ENCODE results near the gene HMOX1. TPM values are rescaled to one million over a fixed set of nuclear protein-coding genes. Genes with fewer than 3 reads are reported as not detected.

Gene HMOX1
- total and polyA plus RNA-seq, 2 of the 13 experiments (the other 11 are each of a cell fraction or from before 2014, with no cell fraction given): 53.6 to 67.4 TPM

DNA sequence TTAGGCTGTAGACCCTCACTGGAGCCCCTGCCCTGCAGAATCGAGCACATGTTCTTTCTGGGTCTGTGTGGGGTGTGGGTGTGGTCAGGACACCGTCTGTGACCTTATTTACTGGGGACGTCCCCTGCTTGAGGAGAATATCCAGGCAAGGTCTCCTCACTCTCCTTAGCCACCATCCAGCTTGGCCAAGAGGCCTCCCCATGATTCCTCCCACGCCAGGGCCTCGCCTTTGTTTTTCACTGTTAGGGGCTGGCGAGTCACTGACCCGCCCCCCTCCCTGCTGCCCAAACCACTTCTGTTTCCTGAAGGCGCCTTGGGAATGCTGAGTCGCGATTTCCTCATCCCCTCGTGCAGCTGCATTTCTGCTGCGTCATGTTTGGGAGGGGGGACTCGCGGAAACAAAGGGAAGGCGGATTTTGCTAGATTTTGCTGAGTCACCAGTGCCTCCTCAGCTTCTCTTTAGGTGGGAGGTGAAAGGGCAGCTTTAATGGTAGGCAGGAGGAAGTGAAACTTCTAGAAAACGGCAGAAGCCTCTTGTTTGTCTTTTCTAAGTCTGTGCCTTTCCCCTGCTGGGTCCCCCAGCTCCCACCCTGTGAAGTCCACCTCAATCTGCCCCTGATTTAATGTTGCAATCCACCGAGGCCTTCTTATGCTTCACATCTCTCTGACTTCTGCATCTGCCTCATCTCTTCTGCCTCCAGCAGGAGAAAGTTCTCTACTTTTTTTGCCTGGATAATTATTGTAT is 4.0 kb upstream of the HMOX1 start (continued):
- TF ChIP-seq, protein P1, sequence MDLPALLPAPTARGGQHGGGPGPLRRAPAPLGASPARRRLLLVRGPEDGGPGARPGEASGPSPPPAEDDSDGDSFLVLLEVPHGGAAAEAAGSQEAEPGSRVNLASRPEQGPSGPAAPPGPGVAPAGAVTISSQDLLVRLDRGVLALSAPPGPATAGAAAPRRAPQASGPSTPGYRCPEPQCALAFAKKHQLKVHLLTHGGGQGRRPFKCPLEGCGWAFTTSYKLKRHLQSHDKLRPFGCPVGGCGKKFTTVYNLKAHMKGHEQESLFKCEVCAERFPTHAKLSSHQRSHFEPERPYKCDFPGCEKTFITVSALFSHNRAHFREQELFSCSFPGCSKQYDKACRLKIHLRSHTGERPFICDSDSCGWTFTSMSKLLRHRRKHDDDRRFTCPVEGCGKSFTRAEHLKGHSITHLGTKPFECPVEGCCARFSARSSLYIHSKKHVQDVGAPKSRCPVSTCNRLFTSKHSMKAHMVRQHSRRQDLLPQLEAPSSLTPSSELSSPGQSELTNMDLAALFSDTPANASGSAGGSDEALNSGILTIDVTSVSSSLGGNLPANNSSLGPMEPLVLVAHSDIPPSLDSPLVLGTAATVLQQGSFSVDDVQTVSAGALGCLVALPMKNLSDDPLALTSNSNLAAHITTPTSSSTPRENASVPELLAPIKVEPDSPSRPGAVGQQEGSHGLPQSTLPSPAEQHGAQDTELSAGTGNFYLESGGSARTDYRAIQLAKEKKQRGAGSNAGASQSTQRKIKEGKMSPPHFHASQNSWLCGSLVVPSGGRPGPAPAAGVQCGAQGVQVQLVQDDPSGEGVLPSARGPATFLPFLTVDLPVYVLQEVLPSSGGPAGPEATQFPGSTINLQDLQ (CRISPR knock-in tag; IDR thresholded peaks at IDR 0.05): no peak
- TF ChIP-seq, protein P2, sequence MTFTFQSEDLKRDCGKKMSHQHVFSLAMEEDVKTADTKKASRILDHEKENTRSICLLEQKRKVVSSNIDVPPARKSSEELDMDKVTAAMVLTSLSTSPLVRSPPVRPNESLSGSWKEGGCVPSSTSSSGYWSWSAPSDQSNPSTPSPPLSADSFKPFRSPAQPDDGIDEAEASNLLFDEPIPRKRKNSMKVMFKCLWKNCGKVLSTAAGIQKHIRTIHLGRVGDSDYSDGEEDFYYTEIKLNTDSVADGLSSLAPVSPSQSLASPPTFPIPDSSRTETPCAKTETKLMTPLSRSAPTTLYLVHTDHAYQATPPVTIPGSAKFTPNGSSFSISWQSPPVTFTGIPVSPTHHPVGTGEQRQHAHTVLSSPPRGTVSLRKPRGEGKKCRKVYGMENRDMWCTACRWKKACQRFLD (CRISPR knock-in tag; IDR thresholded peaks at IDR 0.05; ENCODE audit: borderline replicate concordance): peak; percentile 44; the same call in 1 of the 2 replicates
- TF ChIP-seq, protein P3, sequence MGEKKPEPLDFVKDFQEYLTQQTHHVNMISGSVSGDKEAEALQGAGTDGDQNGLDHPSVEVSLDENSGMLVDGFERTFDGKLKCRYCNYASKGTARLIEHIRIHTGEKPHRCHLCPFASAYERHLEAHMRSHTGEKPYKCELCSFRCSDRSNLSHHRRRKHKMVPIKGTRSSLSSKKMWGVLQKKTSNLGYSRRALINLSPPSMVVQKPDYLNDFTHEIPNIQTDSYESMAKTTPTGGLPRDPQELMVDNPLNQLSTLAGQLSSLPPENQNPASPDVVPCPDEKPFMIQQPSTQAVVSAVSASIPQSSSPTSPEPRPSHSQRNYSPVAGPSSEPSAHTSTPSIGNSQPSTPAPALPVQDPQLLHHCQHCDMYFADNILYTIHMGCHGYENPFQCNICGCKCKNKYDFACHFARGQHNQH (CRISPR knock-in tag; IDR thresholded peaks at IDR 0.05): peak; percentile 93
- TF ChIP-seq SOX6 (IDR thresholded peaks at IDR 0.05) (no peak), SOX6 (CRISPR knock-in tag; IDR thresholded peaks at IDR 0.05) (peak; percentile 97), ZMYM3 (CRISPR knock-in tag; IDR thresholded peaks at IDR 0.05) (peak; percentile 74), ZNF605 (CRISPR knock-in tag; IDR thresholded peaks at IDR 0.05) (peak; percentile 93), HDAC2 (CRISPR knock-in tag; IDR thresholded peaks at IDR 0.05) (peak; percentile 74), ZNF343 (CRISPR knock-in tag; IDR thresholded peaks at IDR 0.05) (no peak), MED1 (CRISPR knock-in tag; IDR thresholded peaks at IDR 0.05) (peak; percentile 86), CBFB (CRISPR knock-in tag; IDR thresholded peaks at IDR 0.05) (0 out of 2 replicates have a peak, but pooled peaks have one; percentile 32)
- TF ChIP-seq, protein P4, sequence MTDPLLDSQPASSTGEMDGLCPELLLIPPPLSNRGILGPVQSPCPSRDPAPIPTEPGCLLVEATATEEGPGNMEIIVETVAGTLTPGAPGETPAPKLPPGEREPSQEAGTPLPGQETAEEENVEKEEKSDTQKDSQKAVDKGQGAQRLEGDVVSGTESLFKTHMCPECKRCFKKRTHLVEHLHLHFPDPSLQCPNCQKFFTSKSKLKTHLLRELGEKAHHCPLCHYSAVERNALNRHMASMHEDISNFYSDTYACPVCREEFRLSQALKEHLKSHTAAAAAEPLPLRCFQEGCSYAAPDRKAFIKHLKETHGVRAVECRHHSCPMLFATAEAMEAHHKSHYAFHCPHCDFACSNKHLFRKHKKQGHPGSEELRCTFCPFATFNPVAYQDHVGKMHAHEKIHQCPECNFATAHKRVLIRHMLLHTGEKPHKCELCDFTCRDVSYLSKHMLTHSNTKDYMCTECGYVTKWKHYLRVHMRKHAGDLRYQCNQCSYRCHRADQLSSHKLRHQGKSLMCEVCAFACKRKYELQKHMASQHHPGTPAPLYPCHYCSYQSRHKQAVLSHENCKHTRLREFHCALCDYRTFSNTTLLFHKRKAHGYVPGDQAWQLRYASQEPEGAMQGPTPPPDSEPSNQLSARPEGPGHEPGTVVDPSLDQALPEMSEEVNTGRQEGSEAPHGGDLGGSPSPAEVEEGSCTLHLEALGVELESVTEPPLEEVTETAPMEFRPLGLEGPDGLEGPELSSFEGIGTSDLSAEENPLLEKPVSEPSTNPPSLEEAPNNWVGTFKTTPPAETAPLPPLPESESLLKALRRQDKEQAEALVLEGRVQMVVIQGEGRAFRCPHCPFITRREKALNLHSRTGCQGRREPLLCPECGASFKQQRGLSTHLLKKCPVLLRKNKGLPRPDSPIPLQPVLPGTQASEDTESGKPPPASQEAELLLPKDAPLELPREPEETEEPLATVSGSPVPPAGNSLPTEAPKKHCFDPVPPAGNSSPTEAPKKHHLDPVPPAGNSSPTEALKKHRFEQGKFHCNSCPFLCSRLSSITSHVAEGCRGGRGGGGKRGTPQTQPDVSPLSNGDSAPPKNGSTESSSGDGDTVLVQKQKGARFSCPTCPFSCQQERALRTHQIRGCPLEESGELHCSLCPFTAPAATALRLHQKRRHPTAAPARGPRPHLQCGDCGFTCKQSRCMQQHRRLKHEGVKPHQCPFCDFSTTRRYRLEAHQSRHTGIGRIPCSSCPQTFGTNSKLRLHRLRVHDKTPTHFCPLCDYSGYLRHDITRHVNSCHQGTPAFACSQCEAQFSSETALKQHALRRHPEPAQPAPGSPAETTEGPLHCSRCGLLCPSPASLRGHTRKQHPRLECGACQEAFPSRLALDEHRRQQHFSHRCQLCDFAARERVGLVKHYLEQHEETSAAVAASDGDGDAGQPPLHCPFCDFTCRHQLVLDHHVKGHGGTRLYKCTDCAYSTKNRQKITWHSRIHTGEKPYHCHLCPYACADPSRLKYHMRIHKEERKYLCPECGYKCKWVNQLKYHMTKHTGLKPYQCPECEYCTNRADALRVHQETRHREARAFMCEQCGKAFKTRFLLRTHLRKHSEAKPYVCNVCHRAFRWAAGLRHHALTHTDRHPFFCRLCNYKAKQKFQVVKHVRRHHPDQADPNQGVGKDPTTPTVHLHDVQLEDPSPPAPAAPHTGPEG (CRISPR knock-in tag; IDR thresholded peaks at IDR 0.05): no peak
- TF ChIP-seq, protein P5, sequence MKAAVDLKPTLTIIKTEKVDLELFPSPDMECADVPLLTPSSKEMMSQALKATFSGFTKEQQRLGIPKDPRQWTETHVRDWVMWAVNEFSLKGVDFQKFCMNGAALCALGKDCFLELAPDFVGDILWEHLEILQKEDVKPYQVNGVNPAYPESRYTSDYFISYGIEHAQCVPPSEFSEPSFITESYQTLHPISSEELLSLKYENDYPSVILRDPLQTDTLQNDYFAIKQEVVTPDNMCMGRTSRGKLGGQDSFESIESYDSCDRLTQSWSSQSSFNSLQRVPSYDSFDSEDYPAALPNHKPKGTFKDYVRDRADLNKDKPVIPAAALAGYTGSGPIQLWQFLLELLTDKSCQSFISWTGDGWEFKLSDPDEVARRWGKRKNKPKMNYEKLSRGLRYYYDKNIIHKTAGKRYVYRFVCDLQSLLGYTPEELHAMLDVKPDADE (CRISPR knock-in tag; IDR thresholded peaks at IDR 0.05): no peak
- TF ChIP-seq, protein P6, sequence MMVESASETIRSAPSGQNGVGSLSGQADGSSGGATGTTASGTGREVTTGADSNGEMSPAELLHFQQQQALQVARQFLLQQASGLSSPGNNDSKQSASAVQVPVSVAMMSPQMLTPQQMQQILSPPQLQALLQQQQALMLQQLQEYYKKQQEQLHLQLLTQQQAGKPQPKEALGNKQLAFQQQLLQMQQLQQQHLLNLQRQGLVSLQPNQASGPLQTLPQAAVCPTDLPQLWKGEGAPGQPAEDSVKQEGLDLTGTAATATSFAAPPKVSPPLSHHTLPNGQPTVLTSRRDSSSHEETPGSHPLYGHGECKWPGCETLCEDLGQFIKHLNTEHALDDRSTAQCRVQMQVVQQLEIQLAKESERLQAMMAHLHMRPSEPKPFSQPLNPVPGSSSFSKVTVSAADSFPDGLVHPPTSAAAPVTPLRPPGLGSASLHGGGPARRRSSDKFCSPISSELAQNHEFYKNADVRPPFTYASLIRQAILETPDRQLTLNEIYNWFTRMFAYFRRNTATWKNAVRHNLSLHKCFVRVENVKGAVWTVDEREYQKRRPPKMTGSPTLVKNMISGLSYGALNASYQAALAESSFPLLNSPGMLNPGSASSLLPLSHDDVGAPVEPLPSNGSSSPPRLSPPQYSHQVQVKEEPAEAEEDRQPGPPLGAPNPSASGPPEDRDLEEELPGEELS (CRISPR knock-in tag; IDR thresholded peaks at IDR 0.05): peak; percentile 61; the same call in 1 of the 2 replicates
